HG02678 (cell line): ENCODE measurements around the gene ACTL7A.
"Not testable (repeated sequence)": the region's sequence is repeated elsewhere in the genome, so short reads cannot be mapped to it uniquely, and the experiment has no call there.

Source experiments
- ATAC-seq: cut with Tn5 transposase; IDR thresholded peaks from one replicate; pipeline ENCODE4 v1.9.1; 2021; ENCODE audit warnings: mild to moderate bottlenecking, moderate library complexity; ENCODE audit not compliant: unreplicated experiment

Gene ACTL7A

DNA sequence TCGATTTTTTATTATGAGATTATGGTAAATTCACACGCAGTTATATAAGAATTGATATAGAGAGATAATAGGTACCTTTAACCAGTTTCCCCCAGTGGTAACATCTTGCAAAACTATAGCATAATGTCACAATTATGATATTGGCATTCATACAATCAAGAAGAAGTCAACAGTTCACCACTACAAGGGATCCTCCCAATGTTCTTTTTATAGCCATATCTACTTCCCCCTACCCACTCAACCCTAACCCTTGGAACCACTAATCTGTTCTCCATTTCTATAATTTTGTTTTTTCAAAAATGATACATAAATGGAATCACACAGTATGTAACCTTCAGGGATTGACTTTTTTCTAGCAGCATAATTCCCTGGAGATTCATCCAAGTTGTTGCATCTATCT lies 16.1 kb upstream of the ACTL7A start:
- ATAC-seq = no peak

DNA sequence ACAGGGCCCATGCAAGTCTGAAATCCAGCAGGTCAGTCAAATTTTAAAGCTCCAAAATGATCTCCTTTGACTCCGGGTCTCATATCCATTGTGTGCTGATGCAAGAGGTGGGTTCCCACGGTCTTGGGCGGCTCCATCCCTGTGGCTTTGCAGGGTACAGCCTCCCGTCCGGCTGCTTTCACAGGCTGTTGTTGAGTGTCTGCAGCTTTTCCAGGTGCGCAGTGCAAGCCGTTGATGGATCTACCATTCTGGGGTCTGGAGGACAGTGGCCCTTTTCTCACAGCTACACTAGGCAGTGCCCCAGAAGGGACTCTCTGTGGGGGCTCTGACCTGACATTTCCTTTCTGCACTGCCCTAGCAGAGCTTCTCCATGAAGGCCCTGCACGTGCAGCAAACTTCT lies 13.8 kb upstream of the ACTL7A start:
- not testable (repeated sequence) for ATAC-seq

DNA sequence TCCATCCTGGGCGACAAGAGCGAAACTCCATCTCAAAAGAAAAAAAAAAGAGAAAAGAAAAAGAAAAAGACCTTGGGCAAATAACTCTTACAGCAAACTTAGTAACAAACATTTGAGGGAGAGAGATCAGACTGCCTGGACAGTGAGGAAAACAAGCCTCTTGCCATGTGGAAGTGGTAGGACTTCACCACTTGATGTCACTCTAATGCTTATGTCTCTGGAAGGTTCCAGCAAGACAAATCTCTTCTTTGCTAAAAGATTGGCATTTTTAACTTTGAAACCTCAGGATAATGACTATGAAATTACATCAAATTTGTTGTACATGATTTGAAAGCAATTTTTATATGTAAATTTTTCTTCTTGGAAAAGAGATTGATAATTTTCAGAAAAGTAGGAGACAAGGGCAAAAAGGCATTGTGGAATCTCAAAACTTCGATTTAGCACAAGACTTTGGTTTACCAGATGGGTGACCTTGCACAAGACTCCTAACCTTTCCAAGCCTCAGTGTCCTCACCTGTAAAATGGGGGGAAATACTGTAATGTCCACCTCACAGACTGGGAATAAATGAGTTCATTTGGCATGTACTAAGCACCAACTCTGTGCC lies 11.7 kb upstream of the ACTL7A start:
- ATAC-seq = no peak

DNA sequence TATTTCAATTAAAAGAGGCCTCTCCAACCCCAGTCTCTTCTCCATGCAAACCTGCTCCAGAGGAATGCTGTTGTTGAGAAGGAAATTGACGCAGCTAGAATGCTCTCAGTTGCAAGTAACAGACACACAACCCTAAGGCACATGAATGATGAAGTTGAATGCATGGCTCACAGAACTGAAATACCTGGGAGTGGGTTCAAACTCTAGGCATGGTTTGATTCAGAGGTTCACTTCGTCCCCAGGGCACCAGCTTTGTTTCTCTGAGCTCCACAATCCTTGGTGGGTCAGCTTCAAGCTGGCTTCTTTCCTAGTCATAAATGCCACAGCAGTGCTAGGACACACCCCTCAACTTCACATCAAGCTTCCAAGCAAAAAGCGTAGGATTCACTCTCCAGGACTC lies 10.9 kb upstream of the ACTL7A start:
- ATAC-seq = no peak

DNA sequence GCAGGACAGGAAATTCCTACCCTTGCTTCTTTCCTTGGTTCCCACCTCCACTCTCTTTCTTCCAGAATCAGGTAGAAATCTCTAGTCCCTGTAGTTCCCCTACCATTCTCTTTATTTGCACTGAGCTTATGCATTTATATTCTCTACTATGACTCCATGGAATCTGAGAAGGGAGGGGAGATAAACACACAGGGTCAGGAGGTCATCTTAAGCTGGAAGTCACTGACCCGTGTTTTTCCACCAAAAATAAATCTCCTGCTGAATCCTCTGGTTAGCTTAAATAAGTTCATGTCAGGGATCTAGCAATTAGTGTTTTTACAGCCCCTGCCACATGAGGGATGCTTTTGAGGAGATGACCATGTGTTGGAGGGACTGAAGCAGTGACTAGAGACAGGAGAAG lies 10.0 kb upstream of the ACTL7A start:
- no peak for ATAC-seq

DNA sequence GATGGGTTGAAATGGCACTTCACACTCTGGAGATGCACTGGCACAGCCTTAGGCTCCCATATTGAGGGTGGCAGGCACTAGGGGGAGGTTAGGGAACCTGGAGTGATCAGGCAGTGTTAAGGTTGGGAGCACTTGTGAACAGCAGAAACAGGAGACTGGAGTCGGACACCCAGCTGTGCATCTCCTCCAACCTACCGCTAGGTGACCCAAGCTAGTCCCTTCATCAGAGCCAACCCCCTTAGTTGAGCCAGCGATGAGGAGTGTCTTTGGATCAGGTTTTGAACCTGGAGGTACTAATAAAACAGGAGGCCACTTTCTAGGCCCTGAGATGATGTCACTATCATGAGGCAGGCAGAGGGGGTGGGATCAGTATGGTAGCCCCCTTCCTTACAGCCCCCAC lies 8.0 kb upstream of the ACTL7A start:
- no peak for ATAC-seq

DNA sequence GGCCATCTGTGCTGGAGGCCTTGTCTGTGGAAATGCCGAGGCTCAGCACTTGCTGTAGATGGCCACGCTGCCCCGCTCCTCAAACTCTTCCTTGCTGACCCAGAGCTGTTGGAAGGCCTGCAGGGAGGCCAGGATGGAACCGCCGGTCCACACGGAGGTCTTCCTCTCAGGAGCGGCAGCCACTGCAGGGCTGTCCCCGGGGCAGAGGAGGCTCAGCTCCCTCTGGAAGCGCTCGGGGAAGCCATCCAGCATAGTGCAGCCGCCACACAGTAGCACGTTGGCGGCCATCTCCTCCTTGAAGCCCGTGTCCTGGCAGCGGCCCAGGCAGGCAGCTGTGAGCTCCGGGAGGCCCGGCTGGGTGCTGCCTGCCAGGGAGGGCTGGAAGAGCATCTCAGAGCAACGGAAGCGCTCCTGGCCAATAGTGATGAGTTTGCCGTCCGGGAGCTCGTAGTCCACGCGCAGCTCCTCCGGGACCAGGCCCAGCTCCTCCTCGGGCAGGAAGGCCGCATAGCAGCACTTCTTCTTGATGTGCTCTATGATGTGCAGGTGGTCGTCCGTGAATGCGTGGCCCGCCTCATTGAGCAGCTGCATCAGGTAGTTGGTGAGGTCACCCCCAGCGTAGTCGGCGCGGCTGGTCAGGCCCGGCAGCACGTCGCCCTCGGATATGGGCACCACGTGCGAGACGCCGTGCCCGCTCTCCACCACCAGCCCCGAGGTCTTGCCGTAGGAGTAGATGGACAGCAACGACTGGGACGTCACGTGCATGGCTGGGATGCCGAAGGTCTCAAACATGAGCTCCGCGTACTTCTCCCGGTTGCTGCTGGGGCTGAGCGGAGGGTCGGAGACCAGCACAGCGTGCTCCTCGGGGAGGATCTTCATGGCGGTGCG lies 7.2 kb upstream of the ACTL7A start:
- ATAC-seq = no peak

DNA sequence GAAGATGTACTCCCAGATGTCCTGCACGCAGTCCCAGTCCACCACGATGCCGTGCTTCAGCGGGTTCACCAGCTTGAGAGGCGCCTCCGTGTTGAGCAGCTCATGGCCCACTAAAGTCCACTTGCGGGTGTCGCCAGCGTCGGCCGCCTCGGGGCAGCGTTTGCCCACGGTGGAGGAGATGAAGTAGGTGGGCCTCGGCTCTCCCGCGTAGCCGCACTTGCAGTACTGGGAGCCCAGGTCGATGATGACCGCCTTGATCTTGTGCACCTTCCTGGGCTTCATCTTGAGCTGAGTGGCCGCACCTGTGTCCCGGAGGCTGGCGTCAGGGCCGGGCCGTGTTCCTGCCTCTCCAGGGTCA lies 6.6 kb upstream of the ACTL7A start:
- ATAC-seq = no peak

DNA sequence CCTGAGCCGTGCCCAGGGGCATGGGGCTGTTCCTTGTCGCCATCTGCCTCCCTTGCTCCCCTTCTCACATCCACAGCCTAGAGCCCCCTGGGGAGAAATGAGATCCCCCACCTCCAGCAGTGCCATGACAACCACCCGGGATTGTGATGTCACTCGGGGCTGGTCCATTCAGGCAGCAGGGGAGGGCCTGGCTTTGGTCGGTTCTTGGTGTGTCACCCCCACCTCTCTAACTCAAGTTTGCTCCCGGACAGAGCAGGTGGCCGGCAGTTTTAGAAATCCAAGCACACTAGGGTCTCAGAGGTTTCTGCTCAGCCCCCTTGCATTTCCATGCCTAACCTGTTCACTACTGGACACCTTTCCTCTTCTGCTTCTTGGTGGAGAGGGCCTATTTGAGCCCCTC lies 6.2 kb upstream of the ACTL7A start, which contains the start of gene ACTL7B:
ACTL7B (minus strand) TSS at position 99 of the 400 bp plus-strand sequence; CDS start at position 43, 56 bp downstream.
- no peak for ATAC-seq

DNA sequence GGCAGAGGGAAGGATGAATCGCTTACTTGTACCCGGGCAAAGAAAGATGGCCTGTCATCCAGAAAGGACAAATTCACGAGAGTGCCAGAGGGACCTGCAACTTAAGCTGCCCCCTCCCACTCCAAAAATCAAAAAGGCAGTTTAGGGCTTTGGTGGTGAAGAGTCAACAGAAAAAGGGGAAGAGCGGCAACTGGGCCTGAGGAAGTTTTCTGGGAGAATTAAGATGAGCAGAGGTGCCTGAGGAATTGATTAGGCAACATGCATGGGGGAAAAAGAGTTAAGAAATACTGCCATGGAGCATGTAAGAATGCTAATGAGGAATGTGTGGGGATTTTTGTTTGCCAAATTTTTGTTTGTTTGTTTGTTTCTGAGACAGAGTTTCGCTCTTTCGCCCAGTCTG lies 4.5 kb upstream of the ACTL7A start:
- no peak for ATAC-seq

DNA sequence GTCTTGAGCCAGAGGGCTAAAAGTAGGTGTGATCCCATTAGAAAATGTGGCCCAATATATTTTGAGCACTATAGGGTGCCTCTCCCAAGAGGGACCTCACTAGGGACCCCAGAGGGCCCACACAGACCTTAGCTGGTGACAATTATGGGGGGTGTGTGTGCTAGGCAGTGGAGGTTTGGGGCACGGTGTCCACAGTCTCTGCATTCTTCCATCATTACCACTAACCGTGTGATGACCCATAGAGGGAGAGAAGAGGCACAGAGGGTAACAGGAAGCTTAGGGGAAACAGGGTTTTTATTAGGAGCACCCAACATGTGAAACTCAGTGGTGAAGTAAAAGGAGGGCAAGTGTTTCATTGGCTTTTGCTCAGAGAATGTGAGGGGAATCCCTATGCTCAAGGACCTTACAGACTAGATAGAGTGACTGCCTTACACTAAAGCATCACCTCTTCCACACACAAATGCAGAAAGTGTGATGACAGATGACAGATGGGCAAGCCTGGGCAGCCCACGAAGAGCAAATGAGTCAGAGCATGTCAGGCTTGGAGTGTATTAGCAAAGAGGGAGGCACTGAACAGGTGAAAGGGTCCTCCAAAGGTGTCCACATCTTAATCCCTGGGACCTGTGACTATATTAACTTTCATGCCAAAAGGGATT lies 2.5 kb upstream of the ACTL7A start:
- ATAC-seq = no peak

DNA sequence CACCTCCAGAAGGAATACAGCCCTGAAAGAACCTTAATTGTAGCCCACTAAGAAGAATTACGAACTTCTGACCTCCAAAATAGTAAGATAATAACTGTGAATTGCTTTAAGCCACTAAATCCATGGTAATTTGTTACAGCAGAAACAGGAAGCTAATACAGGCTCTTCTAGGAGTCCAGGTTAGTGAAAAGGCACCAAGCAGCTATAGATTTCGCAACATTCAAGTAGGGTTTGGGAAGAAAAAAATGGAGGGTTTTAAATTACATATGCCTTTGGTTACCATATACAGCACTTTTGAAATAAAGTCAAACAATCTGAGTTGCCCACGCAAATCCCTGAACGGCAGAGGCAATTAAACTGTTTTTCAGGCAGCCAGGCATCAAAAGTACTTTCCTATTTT lies 1.7 kb upstream of the ACTL7A start:
- no peak for ATAC-seq

DNA sequence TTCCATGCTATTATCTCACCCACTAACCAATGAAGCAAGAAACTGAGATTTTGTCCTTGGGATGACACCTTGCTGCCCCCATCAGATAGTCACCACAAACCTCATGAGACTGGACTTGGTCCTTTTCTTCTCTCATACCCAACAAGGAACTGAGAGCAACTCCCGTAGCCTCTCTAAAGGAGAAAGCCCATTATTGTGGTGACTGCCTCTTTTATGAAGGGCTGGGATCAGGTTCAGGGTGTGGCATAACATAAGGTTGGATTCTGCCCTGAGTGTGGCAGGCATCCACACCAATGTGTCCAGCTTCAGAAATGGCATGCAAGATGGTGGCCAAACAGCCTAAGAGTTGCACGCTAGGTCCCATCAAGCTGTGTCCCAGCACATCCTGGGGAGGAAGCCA lies 1.3 kb upstream of the ACTL7A start:
- ATAC-seq = no peak

DNA sequence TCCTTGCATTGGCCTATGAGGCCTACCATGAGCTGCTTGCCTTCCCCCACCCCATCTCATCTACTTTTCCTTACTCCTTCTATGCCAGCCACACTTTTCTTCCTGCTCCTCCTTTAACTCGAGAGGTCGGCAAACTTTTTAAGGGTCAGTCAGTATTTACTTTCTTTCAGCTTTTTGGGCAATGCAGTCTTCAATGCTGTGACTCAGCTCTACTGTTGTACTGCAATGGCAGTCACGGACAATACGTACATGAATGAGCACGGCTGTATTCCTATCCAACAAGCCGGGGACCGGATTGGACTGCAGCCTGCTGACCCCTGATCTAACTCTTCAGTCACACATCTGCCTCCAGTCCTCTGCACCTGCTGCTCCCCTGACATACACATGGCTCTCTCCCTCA lies 602 bp upstream of the ACTL7A start:
- no peak for ATAC-seq

DNA sequence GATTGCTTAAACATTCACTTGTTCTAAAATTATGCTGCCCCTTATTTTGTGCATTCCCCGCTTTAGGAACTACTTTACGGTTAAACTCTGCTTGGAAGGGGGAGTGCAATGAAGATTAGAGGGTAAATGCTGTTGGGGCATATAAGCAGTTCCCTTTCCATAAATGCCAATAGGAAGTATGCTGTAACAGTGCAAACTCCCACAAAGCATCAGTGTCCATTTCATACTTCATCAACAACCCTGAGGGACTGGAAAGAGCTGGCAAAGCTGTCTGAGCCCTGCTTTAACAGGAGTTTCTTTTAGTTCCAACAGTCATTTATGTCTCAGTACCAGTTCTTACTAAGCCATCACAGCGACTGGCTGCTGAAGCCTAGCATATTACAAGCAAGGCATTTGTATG lies 1.8 kb downstream of the ACTL7A start:
- no peak for ATAC-seq

DNA sequence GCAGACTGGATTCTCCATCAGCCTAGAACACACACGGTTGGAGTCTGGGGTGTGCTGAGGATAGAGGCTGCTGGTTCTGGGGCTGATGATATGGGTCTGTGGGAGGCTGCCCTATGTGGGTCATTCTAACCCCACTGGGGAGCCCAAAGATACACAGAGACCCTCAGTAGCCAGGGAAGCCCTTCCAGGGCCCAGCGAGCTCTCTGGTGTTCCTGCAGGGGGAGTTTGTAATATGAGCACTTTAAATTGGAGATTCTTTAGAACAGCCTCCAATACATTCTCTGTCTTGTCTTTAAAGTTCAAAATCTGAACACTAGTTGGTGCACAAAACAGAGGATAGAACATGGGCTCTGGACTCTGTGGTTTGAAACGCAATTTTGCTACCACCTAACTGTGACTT lies 2.4 kb downstream of the ACTL7A start:
- no peak for ATAC-seq

DNA sequence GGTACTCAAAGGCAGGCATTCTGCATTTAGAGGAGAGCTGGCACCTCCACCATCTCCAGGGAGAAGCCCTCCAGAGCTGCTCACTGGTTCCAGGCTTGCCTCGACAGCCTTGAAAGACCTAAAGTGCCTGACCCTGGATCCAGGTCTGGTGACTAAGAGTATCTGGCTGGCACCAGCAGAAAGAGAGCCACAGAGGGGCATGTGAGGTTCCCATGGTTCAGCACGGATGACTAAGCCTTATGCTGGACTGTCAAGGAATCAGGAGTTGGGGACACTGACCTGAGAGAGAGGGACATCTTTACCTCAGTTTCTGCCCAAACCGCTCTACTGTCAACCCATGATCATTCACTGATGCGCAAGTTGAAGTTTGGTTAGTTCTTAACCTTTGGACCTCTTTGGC lies 3.0 kb downstream of the ACTL7A start:
- no peak for ATAC-seq

DNA sequence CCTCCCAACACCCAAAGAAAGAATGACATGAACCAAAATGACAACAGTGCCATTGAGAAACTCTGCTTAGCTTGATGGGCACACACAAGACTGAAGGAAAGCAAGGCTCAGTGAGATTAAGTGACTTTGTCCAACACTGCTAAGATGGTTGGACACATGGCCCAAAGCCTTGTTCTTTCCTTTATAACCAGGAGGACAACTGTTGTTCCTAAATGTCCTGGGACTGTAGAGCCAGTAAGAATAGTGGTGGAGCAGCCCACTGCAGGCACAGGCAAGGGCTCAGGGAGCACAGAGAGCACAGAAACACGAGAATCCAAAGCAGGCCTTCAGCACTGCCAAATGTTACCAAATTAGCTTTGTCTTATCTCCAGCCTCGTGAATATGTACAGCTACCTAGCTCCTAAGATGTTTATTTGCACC lies 3.9 kb downstream of the ACTL7A start:
- no peak for ATAC-seq

DNA sequence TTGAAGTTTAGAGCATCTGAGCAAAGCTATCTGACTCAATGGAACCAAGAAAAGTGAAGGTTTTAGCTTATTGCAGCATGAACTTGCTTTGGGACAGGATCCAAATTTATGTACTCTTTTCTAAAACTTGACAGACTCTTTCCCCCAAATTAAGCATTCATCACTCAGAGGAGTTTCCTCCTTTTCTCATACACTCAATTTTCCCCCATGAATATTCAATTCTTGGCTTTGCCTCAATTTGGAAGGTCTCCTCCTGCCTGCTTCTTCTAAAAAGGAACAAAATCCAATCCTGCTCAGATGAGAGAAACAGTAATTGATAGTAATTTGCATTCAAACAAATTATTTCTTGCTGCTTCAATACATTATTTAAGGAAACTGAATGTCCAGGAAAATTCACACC lies 5.0 kb downstream of the ACTL7A start:
- no peak for ATAC-seq

DNA sequence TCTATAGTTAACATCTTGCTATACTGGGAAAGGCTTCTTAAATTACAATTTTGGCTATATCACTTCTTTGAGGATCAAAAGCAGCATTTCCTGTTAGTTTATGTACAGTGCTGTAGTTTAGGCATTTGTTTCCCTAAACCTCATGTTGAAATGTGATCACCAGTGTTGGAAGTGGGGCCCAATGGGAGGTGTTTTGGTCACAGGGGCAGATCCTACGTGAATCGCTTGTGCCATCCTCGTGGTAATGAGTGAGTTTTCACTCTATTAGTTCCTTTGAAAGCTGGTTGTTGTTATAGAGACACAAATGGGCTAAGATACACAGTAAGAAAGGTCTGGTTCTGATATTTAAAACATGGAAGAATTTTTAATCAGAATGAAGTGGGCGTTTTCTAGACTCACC lies 5.8 kb downstream of the ACTL7A start:
- no peak for ATAC-seq

DNA sequence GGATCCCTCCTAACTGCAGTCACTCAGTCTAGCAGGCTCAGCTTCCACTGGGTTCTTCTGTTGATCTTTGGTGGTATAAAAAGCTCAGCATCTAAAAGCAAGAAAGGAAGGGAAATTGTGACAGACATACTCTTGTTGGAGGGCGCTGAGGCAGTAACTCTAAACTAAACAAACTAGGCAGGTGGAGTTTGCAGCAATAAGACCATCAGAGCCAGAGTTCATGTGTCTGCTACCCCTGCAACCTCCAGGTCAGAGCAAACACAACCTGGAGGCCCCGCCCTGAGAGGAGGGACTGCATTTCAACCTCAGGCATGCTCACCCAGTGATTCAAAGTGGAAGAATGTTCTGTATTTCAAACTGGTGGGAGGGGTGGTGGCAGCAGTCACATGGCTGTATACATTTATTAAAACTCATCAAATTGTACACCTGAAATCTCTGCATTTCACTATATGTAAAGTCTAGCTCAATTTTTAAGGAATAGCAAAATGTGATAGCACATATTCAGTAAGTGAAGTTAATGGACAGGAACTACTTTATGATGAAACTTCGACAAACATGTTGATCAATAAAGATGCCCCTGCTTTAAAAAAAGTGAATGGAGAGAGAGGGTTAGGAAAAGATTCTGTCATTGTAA lies 7.1 kb downstream of the ACTL7A start:
- ATAC-seq = no peak
